H1 (cell line): ENCODE measurements around the gene CENPA. TPM values are rescaled to one million over a fixed set of nuclear protein-coding genes. Genes with fewer than 3 reads are reported as not detected.

ENCODE experiments used
- CTCF ChIA-PET: fragments of 300-600 bp; sonication (Branson Sonifier 250); formaldehyde crosslinking; loops from one replicate; lab custom pipeline; 2021; ENCODE audit not compliant: partially characterized antibody; lab: Charles Lee
- POLR2A ChIA-PET: fragments of 300-600 bp; sonication (Branson Sonifier 250); formaldehyde crosslinking; loops from one replicate; lab custom pipeline; 2021; ENCODE audit warnings: inconsistent platforms; ENCODE audit not compliant: partially characterized antibody; lab: Charles Lee
- DNase-seq, 2 experiments: peaks; one replicate each; pipeline versions ENCODE4 v3.0.0 to v3.0.0-alpha.2; 2010 to 2022; ENCODE audit warnings: low spot score in 2 of 2, low read depth in 1 of 2, mixed read lengths in 1 of 2
- FAIRE-seq: peaks from 2 replicates; lab custom pipeline; 2011; peaks lifted over from hg19 to GRCh38; lab: Jason Lieb, UNC
- H2AFZ ChIP-seq: 2 replicates; pipeline ENCODE4 v1.8.1; 2012; ENCODE audit warnings: low read length, inconsistent platforms
- H2AK5ac ChIP-seq: 2 replicates; pipeline ENCODE4 v1.6.1; 2013; ENCODE audit warnings: low read depth, low read length
- H2BK120ac ChIP-seq: replicated peaks from 2 replicates; pipeline ENCODE3; 2013; ENCODE audit warnings: low read depth, low read length, inconsistent platforms
- H2BK12ac ChIP-seq: 2 replicates; pipeline ENCODE4 v1.6.1; 2013; ENCODE audit warnings: low read depth, low read length
- H2BK15ac ChIP-seq: 2 replicates; pipeline ENCODE4 v1.6.1; 2013; ENCODE audit warnings: low read length
- H2BK20ac ChIP-seq: 2 replicates; pipeline ENCODE4 v1.6.1; 2013; ENCODE audit warnings: low read length
- H2BK5ac ChIP-seq: 2 replicates; pipeline ENCODE4 v1.6.1; 2013; ENCODE audit warnings: low read depth, low read length
- H3K14ac ChIP-seq: 2 replicates; pipeline ENCODE4 v1.6.1; 2013; ENCODE audit warnings: inconsistent platforms; ENCODE audit not compliant: insufficient read length
- H3K18ac ChIP-seq: 2 replicates; pipeline ENCODE4 v1.6.1; 2013; ENCODE audit warnings: low read length; ENCODE audit errors: extremely low read depth
- H3K23ac ChIP-seq: 2 replicates; pipeline ENCODE4 v1.6.1; 2013; ENCODE audit warnings: inconsistent platforms; ENCODE audit not compliant: insufficient read length
- H3K23me2 ChIP-seq: 2 replicates; pipeline ENCODE4 v1.6.1; 2013; ENCODE audit warnings: low read depth, low read length
- H3K27ac ChIP-seq: 2 replicates; pipeline ENCODE4 v1.6.1; 2011; ENCODE audit warnings: low read depth, low read length, inconsistent platforms
- H3K27me3 ChIP-seq, 4 experiments: replicated peaks in 1 of 4; 1 replicate in 1 of 4; 2 replicates in 3 of 4; pipeline versions ENCODE4 v1.6.1 to v1.8.1; 2011 to 2013; ENCODE audit warnings: low read length in 3 of 4, mild to moderate bottlenecking in 3 of 4, inconsistent platforms in 2 of 4, mixed read lengths in 2 of 4, moderate library complexity in 1 of 4; ENCODE audit not compliant: control insufficient read depth in 3 of 4, insufficient read depth in 3 of 4; ENCODE audit errors: extremely low read depth in 1 of 4
- H3K36me3 ChIP-seq, 4 experiments: 2 replicates each; pipeline versions ENCODE4 v1.6.1 to v1.8.1; 2011 to 2013; ENCODE audit warnings: mild to moderate bottlenecking in 4 of 4, low read length in 3 of 4, moderate library complexity in 2 of 4, control low read depth in 1 of 4, inconsistent platforms in 1 of 4; ENCODE audit not compliant: insufficient read depth in 4 of 4, control insufficient read depth in 2 of 4
- H3K4ac ChIP-seq: replicated peaks from 2 replicates; pipeline ENCODE3; 2013; ENCODE audit warnings: low read length, low read depth, mixed read lengths, inconsistent platforms; ENCODE audit not compliant: insufficient read length
- H3K4me1 ChIP-seq, 4 experiments: replicated peaks in 1 of 4; 1 replicate in 1 of 4; 2 replicates in 3 of 4; pipeline versions ENCODE4 v1.6.1 to v1.8.1; 2011 to 2013; ENCODE audit warnings: low read length in 3 of 4, inconsistent platforms in 2 of 4, mixed read lengths in 1 of 4; ENCODE audit not compliant: insufficient read depth in 4 of 4, control insufficient read depth in 3 of 4
- H3K4me2 ChIP-seq, 2 experiments: 2 replicates each; pipeline versions ENCODE4 v1.6.1 to v1.8.1; 2011 to 2013; ENCODE audit warnings: low read depth in 2 of 2, low read length in 2 of 2, control low read depth in 1 of 2, inconsistent platforms in 1 of 2, mild to moderate bottlenecking in 1 of 2; ENCODE audit not compliant: insufficient read depth in 1 of 2
- H3K4me3 ChIP-seq, 4 experiments: fragments of 200-600, 300-600 bp in 1 of 4; sonication (generic), shearing (Covaris generic), sonication (Bioruptor Twin) in 1 of 4; 2 replicates each; pipeline versions ENCODE4 v1.5.1 to v1.8.1; 2011 to 2016; ENCODE audit warnings: low read length in 4 of 4, low read depth in 3 of 4, control low read depth in 2 of 4, inconsistent platforms in 2 of 4, mild to moderate bottlenecking in 2 of 4, mixed read lengths in 1 of 4, moderate library complexity in 1 of 4; ENCODE audit not compliant: insufficient read depth in 2 of 4; ENCODE audit errors: extremely low read depth in 1 of 4
- H3K56ac ChIP-seq: replicated peaks from 2 replicates; pipeline ENCODE3; 2013; ENCODE audit warnings: low read depth, mild to moderate bottlenecking, mixed read lengths, low read length, inconsistent platforms; ENCODE audit not compliant: insufficient read length
- H3K79me1 ChIP-seq: 2 replicates; pipeline ENCODE4 v1.6.1; 2013; ENCODE audit warnings: low read depth, low read length, control low read depth
- H3K79me2 ChIP-seq, 2 experiments: 2 replicates each; pipeline versions ENCODE4 v1.6.1 to v1.8.1; 2012 to 2013; ENCODE audit warnings: low read length in 2 of 2, mild to moderate bottlenecking in 2 of 2, inconsistent platforms in 1 of 2; ENCODE audit not compliant: insufficient read depth in 2 of 2, control insufficient read depth in 1 of 2
- H3K9ac ChIP-seq, 4 experiments: replicated peaks in 1 of 4; 1 replicate in 1 of 4; 2 replicates in 3 of 4; pipeline versions ENCODE4 v1.6.1 to v1.8.1; 2011 to 2013; ENCODE audit warnings: low read depth in 3 of 4, low read length in 3 of 4, control low read depth in 2 of 4, mild to moderate bottlenecking in 2 of 4, moderate library complexity in 2 of 4, inconsistent platforms in 1 of 4; ENCODE audit errors: extremely low read depth in 1 of 4
- H3K9me3 ChIP-seq, 2 experiments: 2 replicates each; pipeline versions ENCODE4 v1.6.1 to v1.8.1; 2012 to 2013; ENCODE audit warnings: mild to moderate bottlenecking in 2 of 2, moderate library complexity in 2 of 2, control low read depth in 1 of 2, inconsistent platforms in 1 of 2, low read depth in 1 of 2, low read length in 1 of 2, mixed read lengths in 1 of 2; ENCODE audit not compliant: insufficient read depth in 2 of 2
- H4K20me1 ChIP-seq, 2 experiments: replicated peaks in 1 of 2; 2 replicates each; pipeline versions ENCODE3 to v1.8.1; 2011 to 2013; ENCODE audit warnings: inconsistent platforms in 2 of 2, low read length in 2 of 2, mild to moderate bottlenecking in 1 of 2; ENCODE audit not compliant: insufficient read depth in 2 of 2, control insufficient read depth in 1 of 2
- H4K5ac ChIP-seq: 2 replicates; pipeline ENCODE4 v1.6.1; 2013; ENCODE audit warnings: low read length, low read depth, mixed read lengths, inconsistent platforms; ENCODE audit not compliant: insufficient read length
- H4K8ac ChIP-seq: 2 replicates; pipeline ENCODE4 v1.8.0; 2013; ENCODE audit warnings: mild to moderate bottlenecking, moderate library complexity, low read length, inconsistent platforms; ENCODE audit not compliant: insufficient read depth; ENCODE audit errors: extremely low read depth
- H4K91ac ChIP-seq: replicated peaks from 2 replicates; pipeline ENCODE3; 2013; ENCODE audit warnings: low read length, mixed read lengths, inconsistent platforms; ENCODE audit not compliant: insufficient read length
- CHD1 ChIP-seq: IDR thresholded peaks from 2 replicates; pipeline ENCODE4 v1.6.1; 2012; ENCODE audit warnings: low read depth, low read length, improper control_type of control experiment
- FOSL1 ChIP-seq: IDR thresholded peaks from 2 replicates; pipeline ENCODE4 v1.6.1; 2011; ENCODE audit warnings: mild to moderate bottlenecking, low read depth, low read length, moderate library complexity; ENCODE audit not compliant: insufficient read depth
- JUND ChIP-seq: IDR thresholded peaks from 2 replicates; pipeline ENCODE4 v1.6.1; 2011; ENCODE audit warnings: mild to moderate bottlenecking, improper control_type of control experiment, low read length
- MAFK ChIP-seq: IDR thresholded peaks from 2 replicates; pipeline ENCODE4 v1.6.1; 2012; ENCODE audit warnings: low read depth, mild to moderate bottlenecking, improper control_type of control experiment, low read length
- PHF8 ChIP-seq: fragments of 200-600 bp; sonication (generic); conservative IDR thresholded peaks from 2 replicates; pipeline ENCODE4 v1.7.1; 2012; ENCODE audit warnings: low read depth, mild to moderate bottlenecking, inconsistent platforms, low read length, moderate library complexity
- SP1 ChIP-seq: IDR thresholded peaks from 2 replicates; pipeline ENCODE4 v1.6.1; 2011; ENCODE audit warnings: low read depth, low read length
- TCF12 ChIP-seq: IDR thresholded peaks from 2 replicates; pipeline ENCODE4 v1.6.1; 2011; ENCODE audit warnings: low read depth, mild to moderate bottlenecking, low read length
- YY1 ChIP-seq: IDR thresholded peaks from 2 replicates; pipeline ENCODE4 v1.6.1; 2011; ENCODE audit warnings: low read depth, mild to moderate bottlenecking, low read length
- WGBS, 2 experiments: shearing (Covaris generic) in 1 of 2; methylation state at CpG; one replicate each; pipeline versions ENCODE4 v1.1.6 to v1.1.7; 2013 to 2015; ENCODE audit warnings: low lambda C conversion rate in 2 of 2, mixed read lengths in 2 of 2, inconsistent platforms in 1 of 2, low coverage in 1 of 2, missing lambda C conversion rate in 1 of 2; ENCODE audit not compliant: insufficient replicate concordance in 2 of 2, insufficient coverage in 1 of 2, insufficient read length in 1 of 2; ENCODE audit errors: extremely low coverage in 1 of 2, missing lambda C conversion rate in 1 of 2; 5-methylcytosine and 5-hydroxymethylcytosine counted together
- polyA plus RNA-seq, 7 experiments: library from polyadenylated mRNA; depleted of rRNA in 3 of 7; stranded (reverse) in 5 of 7; unstranded in 2 of 7; fragments of >200 nt in 5 of 7; fragments of 200-250 nt in 2 of 7; gene quantifications; 1 replicate in 5 of 7; 2 replicates in 1 of 7; 4 replicates in 1 of 7; pipeline versions ENCODE4 v1.2.1 to v1.2.3, GENCODE V29; 2011 to 2013; ENCODE audit warnings: missing spikeins in 2 of 7, mixed read lengths in 2 of 7
- total RNA-seq: library from RNA; stranded (reverse); fragmentation: NEBNext Ultra II Directional; extraction: Animal tissue kit (Norgen Biotek cat#: 25700); gene quantifications from 2 replicates; pipeline ENCODE4 v1.2.1, GENCODE V29; 2021
- TF ChIP-seq, protein P1 (sequence below): IDR thresholded peaks from 2 replicates; pipeline ENCODE4 v1.6.1; 2012; ENCODE audit warnings: inconsistent platforms
- TF ChIP-seq, protein P2 (sequence below): IDR thresholded peaks from 2 replicates; pipeline ENCODE4 v1.6.1; 2011; ENCODE audit warnings: low read depth, mild to moderate bottlenecking, low read length; ENCODE audit not compliant: insufficient read depth

Gene CENPA
- total and polyA plus RNA-seq, 2 of the 8 experiments (the other 6 are each of a cell fraction or from before 2014, with no cell fraction given): 19.4 to 30.9 TPM

DNA sequence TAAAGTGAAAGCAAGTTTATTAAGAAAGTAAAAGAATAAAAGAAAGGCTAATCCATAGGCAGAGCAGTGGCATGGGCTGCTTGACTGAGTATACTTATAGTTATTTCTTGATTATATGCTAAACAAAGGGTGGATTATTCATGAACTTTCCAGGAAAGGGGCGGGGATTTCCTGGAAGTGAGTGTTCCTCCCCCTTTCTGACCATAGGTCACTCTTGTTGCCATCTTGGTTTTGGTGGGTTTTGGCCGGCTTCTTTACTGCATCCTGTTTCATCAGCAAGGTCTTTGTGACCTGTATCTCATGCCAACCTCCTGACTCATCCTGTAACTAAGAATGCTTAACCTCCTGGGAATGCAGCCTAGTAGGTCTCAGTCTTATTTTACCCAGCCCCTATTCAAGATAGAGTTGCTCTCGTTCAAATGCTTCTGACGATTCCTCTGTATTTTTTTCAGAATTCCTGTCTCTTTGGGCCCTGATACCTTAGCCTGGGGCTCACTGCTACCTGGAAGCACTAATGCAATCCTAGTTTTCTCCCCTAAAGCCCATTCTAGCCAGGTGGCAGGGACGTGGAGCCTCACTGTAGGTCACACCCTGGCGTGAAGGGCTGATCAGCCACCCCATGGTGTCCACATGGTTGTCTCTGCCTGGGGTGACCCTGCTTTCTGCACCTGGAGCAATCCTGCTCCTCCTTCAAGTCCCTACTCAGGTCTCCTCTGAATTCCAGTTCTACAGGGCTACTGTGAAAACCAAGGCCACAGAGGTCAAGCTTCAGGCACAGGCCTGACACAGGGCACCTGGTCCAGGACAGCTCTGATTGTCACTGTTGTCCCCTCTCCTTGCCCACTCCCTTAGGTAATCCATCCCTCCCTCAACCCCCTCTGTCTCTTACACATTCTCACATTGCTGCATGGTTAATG is 27.7 kb upstream of the CENPA start:
- peak overlapping the region; percentile 36 for H2BK120ac ChIP-seq
- no peak overlapping the region for H3K23ac ChIP-seq
- ChIA-PET POLR2A (interaction anchor here (0.5 to 1.2 kb wide), 2 partner anchors 12 to 26 kb away, joined by 3 to 4 read pairs; no protein-coding TSS in a partner anchor), CTCF (interaction anchor here (1.1 kb wide), 1 partner anchor 33 kb away, joined by 3 read pairs; no protein-coding TSS in a partner anchor)
- peak overlapping the region; percentile 99 for H2BK5ac ChIP-seq
- H3K4me1 ChIP-seq: peaks cover 9 to 19% (median 11%) of the 10 kb centered on the region in 4 experiments
- WGBS, 2 experiments: 67% methylated on average over 6 of the region's 6 CpGs; no CpG with 5 or more reads in 1 of the 2 experiments
- no peak overlapping the region for H3K14ac ChIP-seq
- H2AK5ac ChIP-seq: peak overlapping the region; percentile 95; the same call in 1 of the 2 replicates
- FAIRE-seq (no peak), DNase-seq (no peak)
- peak overlapping the region; percentile 100 for H2BK12ac ChIP-seq
- no peak overlapping the region for H3K56ac ChIP-seq
- no peaks in the 10 kb centered on the region for H3K23me2 ChIP-seq
- H2BK15ac ChIP-seq: peak overlapping the region; percentile 68; the same call in 1 of the 2 replicates
- peak overlapping the region; percentile 28 to 29; a peak in 2 of 4 replicates for H3K4me2 ChIP-seq
- H3K9me3 ChIP-seq: no peaks in the 10 kb centered on the region
- H3K79me1 ChIP-seq: no peaks in the 10 kb centered on the region
- peak overlapping the region; percentile 75 for H3K27ac ChIP-seq
- peaks cover 0 to 3% (median under 1%) of the 10 kb centered on the region in 4 experiments; a peak in 2 of 7 replicates for H3K27me3 ChIP-seq
- no peak overlapping the region for H2AFZ ChIP-seq
- no peaks in the 10 kb centered on the region for H4K20me1 ChIP-seq
- H3K36me3 ChIP-seq: no peaks in the 10 kb centered on the region
- H3K79me2 ChIP-seq: no peaks in the 10 kb centered on the region
- H4K8ac ChIP-seq: peak overlapping the region; percentile 87; the same call in 1 of the 2 replicates
- H2BK20ac ChIP-seq: peak overlapping the region; percentile 9; the same call in 1 of the 2 replicates
- peak overlapping the region; percentile 92 for H4K91ac ChIP-seq
- H3K18ac ChIP-seq: peak overlapping the region; percentile 76
- H4K5ac ChIP-seq: no peak overlapping the region
- H3K9ac ChIP-seq: no peak overlapping the region; a peak in 1 of 7 replicates
- H3K4me3 ChIP-seq: 0 out of 8 replicates have a peak overlapping the region, but pooled peaks of 1 of the 4 experiments have one; percentile 8
- H3K4ac ChIP-seq: peak overlapping the region; percentile 88
- TF ChIP-seq, protein P1, sequence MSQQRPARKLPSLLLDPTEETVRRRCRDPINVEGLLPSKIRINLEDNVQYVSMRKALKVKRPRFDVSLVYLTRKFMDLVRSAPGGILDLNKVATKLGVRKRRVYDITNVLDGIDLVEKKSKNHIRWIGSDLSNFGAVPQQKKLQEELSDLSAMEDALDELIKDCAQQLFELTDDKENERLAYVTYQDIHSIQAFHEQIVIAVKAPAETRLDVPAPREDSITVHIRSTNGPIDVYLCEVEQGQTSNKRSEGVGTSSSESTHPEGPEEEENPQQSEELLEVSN: no peak
- no peak for TF ChIP-seq MAFK
- peak; percentile 88 for TF ChIP-seq JUND
- TF ChIP-seq FOSL1: no peak
- TF ChIP-seq CHD1: no peak
- TF ChIP-seq SP1: peak; percentile 64
- no peak for TF ChIP-seq PHF8
- TF ChIP-seq, protein P2, sequence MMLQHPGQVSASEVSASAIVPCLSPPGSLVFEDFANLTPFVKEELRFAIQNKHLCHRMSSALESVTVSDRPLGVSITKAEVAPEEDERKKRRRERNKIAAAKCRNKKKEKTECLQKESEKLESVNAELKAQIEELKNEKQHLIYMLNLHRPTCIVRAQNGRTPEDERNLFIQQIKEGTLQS: 0 out of 2 replicates have a peak, but pooled peaks have one; percentile 13
- no peak for TF ChIP-seq TCF12
- peak; percentile 60; the same call in 1 of the 2 replicates for TF ChIP-seq YY1
